H9 (cell line): Measurements from ENCODE around the gene TMEM169. TPM values are rescaled to one million over a fixed set of nuclear protein-coding genes. Genes with fewer than 3 reads are reported as not detected.

Source experiments
- DNase-seq: peaks from one replicate; pipeline ENCODE4 v3.0.0-alpha.2; 2017
- H2AFZ ChIP-seq: one replicate; pipeline ENCODE4 v1.6.1; 2013; ENCODE audit warnings: mild to moderate bottlenecking, low read length, control low read depth, moderate library complexity
- H2AK5ac ChIP-seq: 2 replicates; pipeline ENCODE4 v1.6.1; 2013; ENCODE audit warnings: low read length, control low read depth, mixed read lengths; ENCODE audit not compliant: insufficient read length
- H2BK120ac ChIP-seq: one replicate; pipeline ENCODE4 v1.6.1; 2013; ENCODE audit warnings: low read depth, mild to moderate bottlenecking, low read length, control low read depth, inconsistent platforms; ENCODE audit not compliant: poor library complexity, severe bottlenecking
- H2BK12ac ChIP-seq: 2 replicates; pipeline ENCODE4 v1.6.1; 2013; ENCODE audit warnings: low read length, control low read depth, mixed read lengths, low read depth; ENCODE audit not compliant: insufficient read length
- H2BK15ac ChIP-seq: 2 replicates; pipeline ENCODE4 v1.6.1; 2013; ENCODE audit warnings: low read depth, low read length, control low read depth
- H2BK20ac ChIP-seq: one replicate; pipeline ENCODE4 v1.6.1; 2013; ENCODE audit warnings: low read depth, mild to moderate bottlenecking, low read length, control low read depth, inconsistent platforms; ENCODE audit not compliant: poor library complexity, severe bottlenecking
- H2BK5ac ChIP-seq: 2 replicates; pipeline ENCODE4 v1.6.1; 2013; ENCODE audit warnings: low read length, control low read depth, mixed read lengths; ENCODE audit not compliant: insufficient read length
- H3K14ac ChIP-seq: 2 replicates; pipeline ENCODE4 v1.6.1; 2013; ENCODE audit warnings: low read length, control low read depth; ENCODE audit not compliant: insufficient read depth
- H3K18ac ChIP-seq: 2 replicates; pipeline ENCODE4 v1.6.1; 2013; ENCODE audit warnings: low read depth, mild to moderate bottlenecking, mixed read lengths, low read length, control low read depth; ENCODE audit not compliant: insufficient read length
- H3K23ac ChIP-seq: 2 replicates; pipeline ENCODE4 v1.6.1; 2013; ENCODE audit warnings: low read length, control low read depth, mixed read lengths, low read depth; ENCODE audit not compliant: insufficient read length
- H3K23me2 ChIP-seq: 2 replicates; pipeline ENCODE4 v1.6.1; 2013; ENCODE audit warnings: low read depth, mild to moderate bottlenecking, mixed read lengths, low read length, control low read depth; ENCODE audit not compliant: insufficient read length, poor library complexity, severe bottlenecking
- H3K27ac ChIP-seq: 2 replicates; pipeline ENCODE4 v1.5.1; 2013; ENCODE audit warnings: low read length, control low read depth, mixed read lengths, low read depth; ENCODE audit not compliant: insufficient read length
- H3K27me3 ChIP-seq: 2 replicates; pipeline ENCODE4 v1.6.1; 2013; ENCODE audit warnings: low read length, control low read depth, inconsistent platforms; ENCODE audit not compliant: insufficient read depth
- H3K4ac ChIP-seq: 2 replicates; pipeline ENCODE4 v1.6.1; 2013; ENCODE audit warnings: low read depth, mild to moderate bottlenecking, control low read depth, inconsistent platforms, low read length, moderate library complexity
- H3K4me1 ChIP-seq: 2 replicates; pipeline ENCODE4 v1.6.1; 2013; ENCODE audit warnings: low read length, control low read depth, inconsistent platforms; ENCODE audit not compliant: insufficient read depth
- H3K4me2 ChIP-seq: 2 replicates; pipeline ENCODE4 v1.6.1; 2013; ENCODE audit warnings: low read length, control low read depth, mixed read lengths; ENCODE audit not compliant: insufficient read length, insufficient read depth
- H3K56ac ChIP-seq: 2 replicates; pipeline ENCODE4 v1.6.1; 2013; ENCODE audit warnings: low read depth, mild to moderate bottlenecking, mixed read lengths, low read length, control low read depth; ENCODE audit not compliant: insufficient read length
- H3K79me1 ChIP-seq: 2 replicates; pipeline ENCODE4 v1.6.1; 2013; ENCODE audit warnings: low read depth, mild to moderate bottlenecking, moderate library complexity, low read length, control low read depth, inconsistent platforms; ENCODE audit not compliant: insufficient read depth, poor library complexity, severe bottlenecking
- H3K79me2 ChIP-seq: 2 replicates; pipeline ENCODE4 v1.6.1; 2013; ENCODE audit warnings: low read length, control low read depth, inconsistent platforms; ENCODE audit not compliant: insufficient read depth
- H3K9ac ChIP-seq: 2 replicates; pipeline ENCODE4 v1.6.1; 2013; ENCODE audit warnings: low read length, control low read depth, mixed read lengths; ENCODE audit not compliant: insufficient read length; ENCODE audit errors: extremely low read depth
- H3K9me3 ChIP-seq: one replicate; pipeline ENCODE4 v1.6.1; 2013; ENCODE audit warnings: low read depth, low read length, inconsistent platforms; ENCODE audit not compliant: control insufficient read depth
- H3T11ph ChIP-seq: one replicate; pipeline ENCODE4 v1.6.1; 2013; ENCODE audit warnings: mild to moderate bottlenecking, low read length, control low read depth, inconsistent platforms
- H4K20me1 ChIP-seq: one replicate; pipeline ENCODE4 v1.6.1; 2013; ENCODE audit not compliant: control insufficient read depth, insufficient read length, insufficient read depth
- H4K5ac ChIP-seq: 2 replicates; pipeline ENCODE4 v1.6.1; 2013; ENCODE audit warnings: low read depth, mild to moderate bottlenecking, mixed read lengths, low read length, control low read depth; ENCODE audit not compliant: insufficient read length
- H4K8ac ChIP-seq: replicated peaks from 2 replicates; pipeline ENCODE4 v1.6.1; 2013; ENCODE audit warnings: low read length, control low read depth, mixed read lengths, low read depth; ENCODE audit not compliant: insufficient read length
- H4K91ac ChIP-seq: 2 replicates; pipeline ENCODE4 v1.6.1; 2013; ENCODE audit warnings: low read depth, mild to moderate bottlenecking, moderate library complexity, mixed read lengths, low read length, control low read depth; ENCODE audit not compliant: insufficient read length
- H3K27ac Mint-ChIP-seq, 3 experiments: 2 replicates in 2 of 3; 3 replicates in 1 of 3; pipeline ENCODE4 v1.8.0; 2020 to 2021; ENCODE audit warnings: mixed read lengths in 3 of 3, mild to moderate bottlenecking in 1 of 3, moderate library complexity in 1 of 3
- H3K27me3 Mint-ChIP-seq: 2 replicates; pipeline ENCODE4 v1.8.0; 2021; ENCODE audit warnings: low read depth, mild to moderate bottlenecking, moderate library complexity, mixed read lengths
- H3K36me3 Mint-ChIP-seq, 3 experiments: 2 replicates in 2 of 3; 3 replicates in 1 of 3; pipeline ENCODE4 v1.8.0; 2020 to 2021; ENCODE audit warnings: low read depth in 3 of 3, mixed read lengths in 3 of 3; ENCODE audit not compliant: insufficient read depth in 1 of 3
- H3K4me1 Mint-ChIP-seq, 2 experiments: 2 replicates each; pipeline ENCODE4 v1.8.0; 2020; ENCODE audit warnings: mixed read lengths in 2 of 2
- H3K4me3 Mint-ChIP-seq, 2 experiments: 2 replicates in 1 of 2; 3 replicates in 1 of 2; pipeline ENCODE4 v1.8.0; 2020 to 2021; ENCODE audit warnings: mild to moderate bottlenecking in 2 of 2, mixed read lengths in 2 of 2, moderate library complexity in 1 of 2
- H3K9me3 Mint-ChIP-seq, 2 experiments: 2 replicates in 1 of 2; 3 replicates in 1 of 2; pipeline ENCODE4 v1.8.0; 2020; ENCODE audit warnings: mild to moderate bottlenecking in 2 of 2, mixed read lengths in 2 of 2, moderate library complexity in 1 of 2
- WGBS: extraction: QIAGEN DNeasy Blood & Tissue Kit; methylation state at CpG from one replicate; pipeline ENCODE4 v1.1.7; 2013; ENCODE audit warnings: missing lambda C conversion rate, low lambda C conversion rate, mixed read lengths; ENCODE audit not compliant: insufficient read length; ENCODE audit errors: extremely low coverage; 5-methylcytosine and 5-hydroxymethylcytosine counted together
- total RNA-seq: library from RNA; stranded (reverse); gene quantifications from 2 replicates; pipeline ENCODE4 v1.2.1, GENCODE V29; 2021
- TF ChIP-seq, protein P1 (sequence below): fragments of 200-600 bp; sonication (generic); conservative IDR thresholded peaks from 3 replicates; pipeline ENCODE4 v1.8.0; 2021; ENCODE audit warnings: antibody characterized with exemption, mild to moderate bottlenecking

The TMEM169 gene
- total RNA-seq, 1 experiment from 2014 or later: 1.0 TPM

DNA sequence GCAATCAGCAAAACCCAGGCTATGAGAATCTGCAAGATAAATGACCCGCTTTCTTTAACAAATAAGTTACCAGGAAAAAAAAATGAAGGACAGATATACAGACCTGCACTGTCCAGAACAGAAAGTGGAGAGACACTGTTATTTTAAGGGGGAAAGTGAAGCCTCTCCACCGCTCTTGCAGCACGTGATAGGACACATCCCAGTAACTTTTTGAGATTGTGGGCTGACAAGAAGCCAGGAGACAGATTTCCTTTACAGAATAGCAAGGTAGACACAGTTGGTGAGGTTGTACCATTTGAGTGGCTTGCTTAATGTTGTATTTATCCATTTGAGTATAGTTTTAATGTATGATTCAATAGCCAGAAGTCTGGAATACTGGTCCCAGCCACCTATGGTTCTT, 13.0 kb downstream of the TMEM169 start:
- Histone ChIP-seq H3K23ac (no peak overlapping the region), H2BK20ac (no peak overlapping the region), H2BK120ac (no peak overlapping the region), H3K27ac (no peak overlapping the region), H2BK15ac (no peak overlapping the region), H2BK12ac (no peak overlapping the region), H3K27me3 (no peaks in the 10 kb centered on the region), H3K4me1 (no peaks in the 10 kb centered on the region), H3K9me3 (no peaks in the 10 kb centered on the region), H2BK5ac (no peak overlapping the region), H4K8ac (no peak overlapping the region), H4K91ac (no peak overlapping the region), H4K5ac (no peak overlapping the region), H3K14ac (no peak overlapping the region), H2AFZ (no peak overlapping the region), H3K18ac (no peak overlapping the region), H3K4me2 (no peak overlapping the region), H2AK5ac (no peak overlapping the region), H3K79me1 (no peaks in the 10 kb centered on the region), H3K23me2 (no peaks in the 10 kb centered on the region), H4K20me1 (no peaks in the 10 kb centered on the region), H3K9ac (no peak overlapping the region), H3K79me2 (no peaks in the 10 kb centered on the region), H3K4ac (no peak overlapping the region), H3K56ac (no peak overlapping the region), H3T11ph (no peak overlapping the region)
- no peaks in the 10 kb centered on the region for H3K9me3 Mint-ChIP-seq
- H3K4me1 Mint-ChIP-seq: no peaks in the 10 kb centered on the region
- no peaks in the 10 kb centered on the region; a peak in 1 of 7 replicates for H3K36me3 Mint-ChIP-seq
- TF ChIP-seq, protein P1, sequence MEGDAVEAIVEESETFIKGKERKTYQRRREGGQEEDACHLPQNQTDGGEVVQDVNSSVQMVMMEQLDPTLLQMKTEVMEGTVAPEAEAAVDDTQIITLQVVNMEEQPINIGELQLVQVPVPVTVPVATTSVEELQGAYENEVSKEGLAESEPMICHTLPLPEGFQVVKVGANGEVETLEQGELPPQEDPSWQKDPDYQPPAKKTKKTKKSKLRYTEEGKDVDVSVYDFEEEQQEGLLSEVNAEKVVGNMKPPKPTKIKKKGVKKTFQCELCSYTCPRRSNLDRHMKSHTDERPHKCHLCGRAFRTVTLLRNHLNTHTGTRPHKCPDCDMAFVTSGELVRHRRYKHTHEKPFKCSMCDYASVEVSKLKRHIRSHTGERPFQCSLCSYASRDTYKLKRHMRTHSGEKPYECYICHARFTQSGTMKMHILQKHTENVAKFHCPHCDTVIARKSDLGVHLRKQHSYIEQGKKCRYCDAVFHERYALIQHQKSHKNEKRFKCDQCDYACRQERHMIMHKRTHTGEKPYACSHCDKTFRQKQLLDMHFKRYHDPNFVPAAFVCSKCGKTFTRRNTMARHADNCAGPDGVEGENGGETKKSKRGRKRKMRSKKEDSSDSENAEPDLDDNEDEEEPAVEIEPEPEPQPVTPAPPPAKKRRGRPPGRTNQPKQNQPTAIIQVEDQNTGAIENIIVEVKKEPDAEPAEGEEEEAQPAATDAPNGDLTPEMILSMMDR: no peak
- no peak overlapping the region for H3K4me3 Mint-ChIP-seq
- H3K27ac Mint-ChIP-seq: no peak overlapping the region
- no CpG with 5 or more reads among the region's 3 CpGs for WGBS
- no peak for DNase-seq
- peaks cover 4% of the 10 kb centered on the region; the same call in 1 of the 2 replicates for H3K27me3 Mint-ChIP-seq
